Measurements from ENCODE around the gene SH3YL1.

SH3YL1 gene

GRCh38 chr2:263774-264492 lies at the start of gene SH3YL1:
TSS of gene SH3YL1 (minus strand) at chr2:264032. CDS start at chr2:263984, 48 bp downstream.
- DNase-seq (ENCODE audit: low spot score), result peak; percentile 11

GRCh38 chr2:310994-311393 lies 47.2 kb upstream of the SH3YL1 start:
- no peak for DNase-seq (ENCODE audit: low spot score)

GRCh38 chr2:309954-310510 lies 46.2 kb upstream of the SH3YL1 start:
- no peak for DNase-seq (ENCODE audit: low spot score)

- no peak for DNase-seq (ENCODE audit: low spot score)
Measured at GRCh38 chr2:309148-309953, 45.5 kb upstream of the SH3YL1 start.

GRCh38 chr2:305366-305765 lies 41.5 kb upstream of the SH3YL1 start:
- DNase-seq (ENCODE audit: low spot score), result no peak

GRCh38 chr2:296354-296753 lies 32.5 kb upstream of the SH3YL1 start:
- DNase-seq (ENCODE audit: low spot score), result no peak

- no peak for DNase-seq (ENCODE audit: low spot score)
Measured at GRCh38 chr2:295090-295489, 31.3 kb upstream of the SH3YL1 start.

- no peak for DNase-seq (ENCODE audit: low spot score)
Measured at GRCh38 chr2:290090-290722, 26.4 kb upstream of the SH3YL1 start.

GRCh38 chr2:289362-290089 lies 25.7 kb upstream of the SH3YL1 start:
- no peak for DNase-seq (ENCODE audit: low spot score)

GRCh38 chr2:288758-289361 lies 25.0 kb upstream of the SH3YL1 start:
- no peak for DNase-seq (ENCODE audit: low spot score)

GRCh38 chr2:287911-288757 lies 24.3 kb upstream of the SH3YL1 start, which contains the start of gene ALKAL2:
TSS of gene ALKAL2 (minus strand) at chr2:288091. CDS start at chr2:287835, 256 bp downstream.
- DNase-seq (ENCODE audit: low spot score), result no peak

- DNase-seq (ENCODE audit: low spot score), result no peak
Measured at GRCh38 chr2:287471-287885, 23.6 kb upstream of the SH3YL1 start.

GRCh38 chr2:286774-287392 lies 23.1 kb upstream of the SH3YL1 start:
- DNase-seq (ENCODE audit: low spot score), result no peak

- no peak for DNase-seq (ENCODE audit: low spot score)
Measured at GRCh38 chr2:286035-286434, 22.2 kb upstream of the SH3YL1 start.

- DNase-seq (ENCODE audit: low spot score), result no peak
Measured at GRCh38 chr2:285531-285930, 21.7 kb upstream of the SH3YL1 start.

GRCh38 chr2:284896-285492 lies 21.2 kb upstream of the SH3YL1 start:
- DNase-seq (ENCODE audit: low spot score), result no peak

- DNase-seq (ENCODE audit: low spot score), result no peak
Measured at GRCh38 chr2:283996-284794, 20.4 kb upstream of the SH3YL1 start.

- no peak for DNase-seq (ENCODE audit: low spot score)
Measured at GRCh38 chr2:282371-283263, 18.8 kb upstream of the SH3YL1 start.

Data from NAMALWA (cell line).